ENCODE data around the gene VPS29. TPM values are rescaled to one million over a fixed set of nuclear protein-coding genes. Genes with fewer than 3 reads are reported as not detected.

The VPS29 gene
- 100 to 1,000 TPM in 2 of 4 donors, 10 to 100 TPM in 2; 76.4 to 145 (median 92.9) TPM for total RNA-seq

- in situ Hi-C loops (cut with MboI; ENCODE audit: low sequenced_read_pairs in 4 of 4) (loop anchor here in 2 of 4 donors (5.0 to 10.0 kb wide), 2 partner anchors 35 to 47 kb away; partner anchors contain the start of genes ARPC3 (in 1 of the 2), FAM216A (in 1 of the 2) and GPN3 (in 1 of the 2)), intact Hi-C loops (cut with DNase I; ENCODE audit: low total_unique reads) (loop anchor here (1.0 to 5.0 kb wide), 5 partner anchors 34 to 240 kb away; partner anchors contain the start of genes ARPC3, FAM216A, GPN3 and PPP1CC)
- ATAC-seq, result peak; percentile 91 to 94
- H3K4me3 ChIP-seq, result peak within 1 kb of the TSS; percentile 86 to 99 (median 90)
- peaks cover 36 to 40% of the 10 kb centered on the region in 2 donors for H3K4me1 ChIP-seq
- peak; percentile 98 for DNase-seq
- H3K9me3 ChIP-seq, result no peaks in the 10 kb centered on the region
- no peaks in the 10 kb centered on the region for H3K27me3 ChIP-seq
- peak within 1 kb of the TSS; percentile 95 to 98 (median 97) for H3K27ac ChIP-seq
- TF ChIP-seq CTCF (IDR thresholded peaks at IDR 0.05 in 4 of 5, conservative IDR thresholded peaks at IDR 0.05 in 1 of 5), result no peak
- TF ChIP-seq POLR2A (IDR thresholded peaks at IDR 0.05), result peak; percentile 95 to 97
- no peaks in the 10 kb centered on the region for H3K36me3 ChIP-seq
Observed at GRCh38 chr12:110501752-110502738, at the start of gene VPS29, which contains the start of gene RAD9B. Gene VPS29, minus strand, starts transcription at chr12:110502111. Its CDS starts 60 bp downstream, at chr12:110502051. Gene RAD9B, plus strand, starts transcription at chr12:110502331. Its CDS starts 7 bp downstream, at chr12:110502338.

- no peaks in the 10 kb centered on the region for H3K9me3 ChIP-seq
- ATAC-seq (no peak), DNase-seq (no peak)
- in situ Hi-C loops (cut with MboI; ENCODE audit: low sequenced_read_pairs in 4 of 4), result loop anchor here in 2 of 4 donors (5.0 kb wide), 1 partner anchor 41 kb away; no protein-coding TSS in a partner anchor
- H3K27me3 ChIP-seq, result no peaks in the 10 kb centered on the region
- TF ChIP-seq POLR2A (IDR thresholded peaks at IDR 0.05) (no peak), CTCF (IDR thresholded peaks at IDR 0.05 in 4 of 5, conservative IDR thresholded peaks at IDR 0.05 in 1 of 5) (no peak)
- intact Hi-C loops (cut with DNase I; ENCODE audit: low total_unique reads), result no loop called here
- peaks cover 84 to 95% of the 10 kb centered on the region in 2 donors for H3K4me1 ChIP-seq
- peak overlapping the region; percentile 89 to 95 (median 94) for H3K27ac ChIP-seq
- H3K4me3 ChIP-seq, result no peak overlapping the region
- H3K36me3 ChIP-seq, result peaks cover 0 to 5% of the 10 kb centered on the region in 2 donors
Observed at GRCh38 chr12:110550981-110551380, 49.1 kb upstream of the VPS29 start.

- in situ Hi-C loops (cut with MboI; ENCODE audit: low sequenced_read_pairs in 4 of 4) (loop anchor here in 2 of 4 donors (5.0 kb wide), 1 partner anchor 43 kb away; no protein-coding TSS in a partner anchor), intact Hi-C loops (cut with DNase I; ENCODE audit: low total_unique reads) (no loop called here)
- ATAC-seq (peak; percentile 19 to 43), DNase-seq (peak in 1 of 2 donors; percentile 22)
- peaks cover 0 to 5% of the 10 kb centered on the region in 2 donors for H3K36me3 ChIP-seq
- no peaks in the 10 kb centered on the region for H3K9me3 ChIP-seq
- H3K27me3 ChIP-seq, result no peaks in the 10 kb centered on the region
- peaks cover 82 to 95% of the 10 kb centered on the region in 2 donors for H3K4me1 ChIP-seq
- no peak overlapping the region for H3K4me3 ChIP-seq
- TF ChIP-seq POLR2A (IDR thresholded peaks at IDR 0.05), result peak; percentile 10 to 48
- no peak for TF ChIP-seq CTCF (IDR thresholded peaks at IDR 0.05 in 4 of 5, conservative IDR thresholded peaks at IDR 0.05 in 1 of 5)
- H3K27ac ChIP-seq, result peak overlapping the region; percentile 89 to 95 (median 94)
Observed at GRCh38 chr12:110549716-110550115, 47.8 kb upstream of the VPS29 start.

- in situ Hi-C loops (cut with MboI; ENCODE audit: low sequenced_read_pairs in 4 of 4) (no loop called here), intact Hi-C loops (cut with DNase I; ENCODE audit: low total_unique reads) (no loop called here)
- peak overlapping the region; percentile 89 to 95 (median 94) for H3K27ac ChIP-seq
- H3K9me3 ChIP-seq, result no peaks in the 10 kb centered on the region
- H3K4me1 ChIP-seq, result peaks cover 79 to 97% of the 10 kb centered on the region in 2 donors
- peaks cover 0 to 5% of the 10 kb centered on the region in 2 donors for H3K36me3 ChIP-seq
- peak overlapping the region in 1 of 4 donors; percentile 16 for H3K4me3 ChIP-seq
- TF ChIP-seq POLR2A (IDR thresholded peaks at IDR 0.05) (peak; percentile 21 to 40), CTCF (IDR thresholded peaks at IDR 0.05 in 4 of 5, conservative IDR thresholded peaks at IDR 0.05 in 1 of 5) (no peak)
- ATAC-seq (peak; percentile 13 to 61), DNase-seq (peak in 1 of 2 donors; percentile 32)
- H3K27me3 ChIP-seq, result no peaks in the 10 kb centered on the region
Observed at GRCh38 chr12:110548678-110549077, 46.8 kb upstream of the VPS29 start.

All from gastrocnemius medialis (tissue), 4 donors.